ENCODE results near the gene ITPRID2. TPM values are rescaled to one million over a fixed set of nuclear protein-coding genes. Genes with fewer than 3 reads are reported as not detected.

ITPRID2 gene
- total RNA-seq, 2 experiments from 2014 or later = 42.5 to 50.8 TPM

GRCh38 chr2:181878448-181878847, 13.1 kb upstream of the ITPRID2 start:
- Mint-ChIP-seq H3K9me3 (no peaks in the 10 kb centered on the region), H3K4me3 (no peak overlapping the region), H3K27ac (no peak overlapping the region), H3K4me1 (ENCODE audit: low read depth) (no peaks in the 10 kb centered on the region), H3K36me3 (ENCODE audit: low read depth) (no peaks in the 10 kb centered on the region), H3K27me3 (peaks cover 7% of the 10 kb centered on the region)
- ATAC-seq = no peak
- ChIA-PET POLR2A (no interaction called here), CTCF (no interaction called here)
- DNase-seq = no peak
- TF ChIP-seq CTCF (IDR thresholded peaks at IDR 0.05) = no peak
- intact Hi-C loops (cut with micrococcal nuclease) = no loop called here

GRCh38 chr2:181879295-181879694, 12.2 kb upstream of the ITPRID2 start:
- ChIA-PET POLR2A (no interaction called here), CTCF (interaction anchor here (0.7 kb wide), 1 partner anchor 137 kb away, joined by 3 read pairs; no protein-coding TSS in a partner anchor)
- Mint-ChIP-seq H3K27me3 (peaks cover 7% of the 10 kb centered on the region), H3K9me3 (no peaks in the 10 kb centered on the region), H3K27ac (no peak overlapping the region), H3K36me3 (ENCODE audit: low read depth) (no peaks in the 10 kb centered on the region), H3K4me3 (no peak overlapping the region), H3K4me1 (ENCODE audit: low read depth) (no peaks in the 10 kb centered on the region)
- no peak for ATAC-seq
- intact Hi-C loops (cut with micrococcal nuclease) = no loop called here
- no peak for TF ChIP-seq CTCF (IDR thresholded peaks at IDR 0.05)
- DNase-seq = no peak

- Mint-ChIP-seq H3K36me3 (ENCODE audit: low read depth) (no peaks in the 10 kb centered on the region), H3K9me3 (no peaks in the 10 kb centered on the region), H3K4me3 (no peak overlapping the region), H3K27ac (no peak overlapping the region), H3K27me3 (peaks cover 13% of the 10 kb centered on the region), H3K4me1 (ENCODE audit: low read depth) (no peaks in the 10 kb centered on the region)
- intact Hi-C loops (cut with micrococcal nuclease) = no loop called here
- ChIA-PET POLR2A (no interaction called here), CTCF (interaction anchor here (0.7 to 1.6 kb wide), 2 partner anchors 9 to 10 kb away, joined by 3 to 5 read pairs; partner anchors contain the start of gene ITPRID2)
- DNase-seq = no peak
- ATAC-seq = no peak
- no peak for TF ChIP-seq CTCF (IDR thresholded peaks at IDR 0.05)
Observed at GRCh38 chr2:181882246-181883020, 9.1 kb upstream of the ITPRID2 start.

GRCh38 chr2:181884601-181885000, 6.9 kb upstream of the ITPRID2 start:
- POLR2A ChIA-PET = no interaction called here
- no peaks in the 10 kb centered on the region for H3K4me1 Mint-ChIP-seq (ENCODE audit: low read depth)
- ATAC-seq (no peak), DNase-seq (no peak)
- CTCF ChIA-PET = interaction anchor here (1.7 kb wide), 1 partner anchor 8 kb away, joined by 4 read pairs; no protein-coding TSS in a partner anchor
- no peak overlapping the region for H3K4me3 Mint-ChIP-seq
- intact Hi-C loops (cut with micrococcal nuclease) = no loop called here
- peaks cover 14% of the 10 kb centered on the region for H3K27me3 Mint-ChIP-seq
- no peak for TF ChIP-seq CTCF (IDR thresholded peaks at IDR 0.05)
- no peaks in the 10 kb centered on the region for H3K9me3 Mint-ChIP-seq
- no peaks in the 10 kb centered on the region for H3K36me3 Mint-ChIP-seq (ENCODE audit: low read depth)
- no peak overlapping the region for H3K27ac Mint-ChIP-seq

GRCh38 chr2:181885096-181885495, 6.4 kb upstream of the ITPRID2 start:
- Mint-ChIP-seq H3K36me3 (ENCODE audit: low read depth) (no peaks in the 10 kb centered on the region), H3K9me3 (no peaks in the 10 kb centered on the region), H3K4me1 (ENCODE audit: low read depth) (no peaks in the 10 kb centered on the region), H3K27me3 (peaks cover 17% of the 10 kb centered on the region), H3K27ac (no peak overlapping the region), H3K4me3 (no peak overlapping the region)
- no peak for TF ChIP-seq CTCF (IDR thresholded peaks at IDR 0.05)
- no peak for ATAC-seq
- DNase-seq = no peak
- intact Hi-C loops (cut with micrococcal nuclease) = no loop called here
- CTCF ChIA-PET = no interaction called here
- POLR2A ChIA-PET = no interaction called here

Measured in activated CD8-positive, alpha-beta T cell treated with anti-CD3 and anti-CD28 coated beads for 36 hours (primary cell).